HK-2 (cell line): Measurements from ENCODE around the gene ATP2B2.

Experiments used
- DNase-seq: peaks from one replicate; pipeline ENCODE4 v3.0.0-alpha.2; 2018; ENCODE audit not compliant: unreplicated experiment

Gene ATP2B2

GRCh38 chr3:10495003-10495402 lies 10.4 kb downstream of the ATP2B2 start:
- DNase-seq, result no peak

GRCh38 chr3:10494180-10494579 lies 11.2 kb downstream of the ATP2B2 start:
- no peak for DNase-seq

GRCh38 chr3:10493202-10493589 lies 12.2 kb downstream of the ATP2B2 start:
- DNase-seq, result no peak

GRCh38 chr3:10492364-10493201 lies 12.8 kb downstream of the ATP2B2 start:
- DNase-seq, result no peak

- no peak for DNase-seq
Measured at GRCh38 chr3:10489746-10490483, 15.5 kb downstream of the ATP2B2 start.

- no peak for DNase-seq
Measured at GRCh38 chr3:10487988-10488633, 17.3 kb downstream of the ATP2B2 start.

- no peak for DNase-seq
Measured at GRCh38 chr3:10485806-10486205, 19.6 kb downstream of the ATP2B2 start.

GRCh38 chr3:10485380-10485779 lies 20.0 kb downstream of the ATP2B2 start:
- no peak for DNase-seq

- DNase-seq, result no peak
Measured at GRCh38 chr3:10484709-10485108, 20.7 kb downstream of the ATP2B2 start.

- DNase-seq, result no peak
Measured at GRCh38 chr3:10483686-10484345, 21.6 kb downstream of the ATP2B2 start.

- DNase-seq, result no peak
Measured at GRCh38 chr3:10483364-10483675, 22.1 kb downstream of the ATP2B2 start.

- no peak for DNase-seq
Measured at GRCh38 chr3:10482631-10483363, 22.6 kb downstream of the ATP2B2 start.

- DNase-seq, result no peak
Measured at GRCh38 chr3:10480871-10481378, 24.5 kb downstream of the ATP2B2 start.

GRCh38 chr3:10479311-10479710 lies 26.1 kb downstream of the ATP2B2 start:
- DNase-seq, result no peak

- no peak for DNase-seq
Measured at GRCh38 chr3:10475983-10476382, 29.4 kb downstream of the ATP2B2 start.

GRCh38 chr3:10474847-10475246 lies 30.5 kb downstream of the ATP2B2 start:
- no peak for DNase-seq

- DNase-seq, result no peak
Measured at GRCh38 chr3:10474275-10474646, 31.1 kb downstream of the ATP2B2 start.

GRCh38 chr3:10473581-10474274 lies 31.7 kb downstream of the ATP2B2 start:
- no peak for DNase-seq

- DNase-seq, result no peak
Measured at GRCh38 chr3:10472877-10473440, 32.4 kb downstream of the ATP2B2 start.

GRCh38 chr3:10471054-10471688 lies 34.2 kb downstream of the ATP2B2 start:
- no peak for DNase-seq
